HuH-7 (cell line): ENCODE measurements around the gene PDGFRB.

Experiments
- DNase-seq: peaks from one replicate; pipeline ENCODE4 v3.0.0; 2011; ENCODE audit warnings: low spot score

The PDGFRB gene

DNA sequence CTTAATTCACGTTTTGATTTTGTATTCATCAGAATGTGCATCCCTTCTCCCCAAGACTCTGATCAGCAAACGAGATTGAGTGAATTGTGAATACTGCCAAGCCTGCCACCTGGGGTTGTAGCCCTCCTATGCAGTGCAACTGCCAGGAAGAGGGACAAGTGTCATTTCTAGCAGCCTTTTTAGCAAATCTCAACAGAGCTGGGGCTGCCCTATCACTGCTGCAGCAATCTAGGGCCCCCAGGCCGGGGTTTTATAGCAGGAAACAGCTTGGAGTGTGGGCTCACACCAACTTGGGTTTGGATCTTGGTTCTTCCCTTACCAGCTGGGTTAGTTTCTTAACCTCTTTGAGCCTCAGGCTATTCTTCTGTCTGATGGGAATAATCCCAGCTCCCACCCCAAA, 73.3 kb downstream of the PDGFRB start:
- DNase-seq = no peak

DNA sequence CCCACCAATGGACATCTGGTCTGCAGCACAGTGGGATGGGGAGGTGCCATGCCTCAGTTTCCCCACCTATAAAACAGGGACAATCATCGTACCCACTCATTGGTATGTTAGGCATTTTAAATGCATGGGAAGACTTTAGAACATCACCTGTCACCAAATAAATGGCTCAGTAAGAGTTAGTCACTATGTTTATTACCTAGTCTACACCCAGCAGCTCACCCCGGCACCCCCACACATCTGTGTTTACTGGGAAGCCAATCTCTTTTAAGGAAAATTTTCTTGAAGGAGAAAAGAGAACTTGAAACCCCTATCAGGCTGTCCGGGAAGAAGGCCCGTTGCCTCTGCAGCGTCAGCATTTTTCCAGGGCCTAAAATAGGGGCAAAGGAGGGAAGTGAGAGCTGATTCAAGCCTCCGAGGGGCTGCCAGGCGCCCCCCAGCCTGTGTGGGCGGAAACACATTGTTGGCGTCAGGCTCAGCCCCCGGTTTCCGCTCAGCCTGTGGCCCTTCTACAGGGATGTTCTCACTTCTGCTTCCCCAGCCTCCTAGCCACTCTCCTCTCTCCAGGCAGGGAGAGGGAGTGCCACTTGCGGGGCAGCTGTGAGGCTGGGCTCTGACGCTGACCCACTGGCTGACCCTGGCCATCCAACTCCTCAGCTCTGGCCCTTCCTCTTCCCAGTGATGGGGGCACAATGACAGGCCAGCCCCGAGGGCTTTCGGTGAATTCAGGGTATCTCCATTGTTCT, 73.9 kb downstream of the PDGFRB start:
- no peak for DNase-seq

DNA sequence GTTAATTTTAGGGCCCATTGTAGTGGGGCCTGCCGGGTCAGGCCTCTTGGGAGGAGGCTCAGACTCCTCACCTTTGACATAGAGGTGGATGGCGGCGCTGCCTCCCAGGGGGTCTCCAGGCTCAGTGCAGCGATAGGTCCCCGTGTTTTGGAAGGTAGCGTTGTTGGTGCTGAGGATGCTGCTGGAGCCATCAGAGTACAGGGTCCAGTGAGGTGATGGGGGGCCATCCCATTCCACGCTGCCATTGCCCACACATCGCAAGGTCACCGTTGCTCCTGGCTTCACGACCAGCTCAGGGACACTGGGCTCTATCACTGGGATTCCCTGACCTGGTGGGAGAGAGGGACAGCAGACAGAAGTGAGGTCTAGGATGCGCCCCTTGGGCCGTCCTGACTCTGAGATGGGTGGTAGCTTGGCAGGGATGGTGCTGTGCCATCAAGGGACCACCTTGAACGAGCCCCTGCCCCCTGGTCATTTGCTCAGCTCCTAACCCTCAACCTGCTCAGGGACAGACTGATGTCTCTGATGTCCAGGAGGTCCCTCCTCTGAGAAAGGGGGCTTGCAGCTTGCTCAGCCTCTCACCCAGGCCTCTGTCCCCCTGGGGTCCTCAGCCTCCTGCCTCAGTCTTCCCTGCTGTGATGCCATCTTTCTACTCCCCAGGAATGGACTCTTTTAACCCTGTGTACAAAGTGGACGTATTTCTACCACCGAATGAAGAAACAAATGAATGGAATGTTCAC, 74.8 kb downstream of the PDGFRB start:
- no peak for DNase-seq

DNA sequence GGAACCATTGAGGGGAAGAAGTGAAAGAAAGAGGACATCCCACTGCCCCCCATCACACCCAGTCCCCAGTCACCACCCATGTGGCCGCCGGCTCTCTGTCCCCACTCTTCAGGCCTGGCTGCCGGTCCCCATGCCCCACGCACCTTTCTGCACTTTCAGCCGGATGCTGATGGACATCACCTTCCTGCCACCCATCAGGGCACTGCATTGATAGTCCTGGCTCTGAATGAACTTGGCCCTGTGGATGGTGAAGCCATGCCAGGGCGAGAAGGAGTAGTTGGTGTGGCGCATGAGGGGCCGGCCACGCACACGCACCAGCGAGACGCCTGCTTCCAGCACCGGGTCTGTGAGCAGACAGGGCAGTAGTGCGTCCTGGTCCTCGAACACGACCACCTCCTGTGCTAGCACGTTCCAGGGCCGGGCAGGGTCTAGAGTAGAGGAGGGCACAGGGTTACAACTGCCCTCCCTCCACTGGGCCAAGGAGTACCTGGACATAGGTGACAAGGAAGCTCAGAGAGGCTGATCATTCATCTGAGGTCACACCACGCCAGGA, 75.7 kb downstream of the PDGFRB start:
- DNase-seq = no peak

DNA sequence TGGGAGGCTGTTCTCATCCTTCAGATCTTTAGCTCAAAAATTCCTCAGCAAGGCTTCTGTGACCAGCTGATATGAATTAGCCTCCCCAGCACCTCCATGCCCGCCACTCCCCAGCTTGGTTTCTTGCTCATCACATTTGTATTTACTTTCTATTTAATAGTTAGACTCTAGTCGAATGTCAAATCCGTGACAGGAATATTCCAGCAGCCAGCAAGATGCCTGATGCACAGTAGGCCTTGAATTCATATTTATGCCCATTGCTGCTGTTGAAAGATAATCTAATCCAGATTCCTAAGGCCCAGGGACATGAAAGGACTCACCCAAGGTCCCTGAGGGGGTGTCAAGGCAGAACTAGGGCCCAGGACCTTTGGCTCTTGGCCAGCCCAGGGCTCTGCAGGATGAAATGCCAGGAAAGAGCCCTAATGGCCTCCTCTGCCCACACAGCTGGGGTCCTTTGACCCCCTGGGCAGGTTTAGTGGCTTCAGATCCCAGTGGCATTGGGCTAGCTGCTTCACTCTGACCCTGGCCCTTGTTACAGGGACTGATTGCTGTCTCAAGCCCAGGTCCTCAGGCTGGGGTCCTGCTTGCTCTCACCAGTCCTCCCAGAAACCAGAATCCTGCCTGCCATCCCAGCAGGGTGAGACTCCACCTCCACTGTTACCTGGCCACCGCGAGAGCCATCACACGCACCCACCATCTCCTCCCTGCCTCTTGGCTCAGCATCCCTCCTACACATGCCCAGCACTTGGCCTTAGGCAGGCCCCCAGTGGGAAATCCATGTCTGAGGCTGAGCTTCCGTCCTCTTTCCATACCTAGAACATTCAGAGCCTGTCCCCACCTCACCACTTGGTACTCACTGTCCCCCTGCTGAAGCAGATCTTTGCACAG, 76.6 kb downstream of the PDGFRB start:
- no peak for DNase-seq

DNA sequence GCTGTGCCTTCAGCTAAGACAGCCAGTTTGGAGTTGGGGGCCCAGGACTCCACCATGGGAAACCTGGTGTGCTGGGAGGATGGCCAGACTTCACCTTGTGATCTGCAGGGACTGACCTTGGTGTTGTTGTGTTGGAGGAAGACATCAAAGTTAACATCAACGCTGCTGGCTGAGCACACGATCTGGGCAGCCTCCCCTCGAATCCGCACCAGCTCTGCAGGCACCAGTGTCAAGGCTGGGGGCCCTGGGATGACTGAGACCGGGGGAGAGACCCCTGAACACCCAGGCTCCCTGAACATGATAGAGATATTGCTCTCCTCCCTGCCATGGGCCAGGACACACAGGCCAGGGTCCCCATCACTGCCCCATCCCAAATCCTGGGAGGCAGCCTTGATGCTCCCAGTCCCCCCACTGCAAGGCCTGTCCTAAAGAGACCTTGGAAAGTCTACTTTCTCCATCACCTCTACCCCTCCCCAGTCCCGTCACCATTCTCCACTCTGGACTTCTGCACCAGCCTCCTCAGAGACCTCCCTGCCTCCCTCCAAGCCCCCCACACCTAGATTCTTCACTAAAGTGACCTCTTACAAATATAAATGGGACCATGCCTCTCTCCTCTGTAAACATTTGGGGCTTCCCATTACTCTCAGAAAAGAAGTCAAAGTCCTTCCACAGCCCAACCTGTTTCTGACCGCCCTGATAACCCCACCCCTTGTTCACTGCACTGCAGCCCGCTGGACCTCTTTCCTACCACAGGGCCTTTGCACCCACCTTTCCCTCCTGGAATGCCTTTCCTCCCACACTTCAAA, 77.4 kb downstream of the PDGFRB start:
- DNase-seq = no peak

DNA sequence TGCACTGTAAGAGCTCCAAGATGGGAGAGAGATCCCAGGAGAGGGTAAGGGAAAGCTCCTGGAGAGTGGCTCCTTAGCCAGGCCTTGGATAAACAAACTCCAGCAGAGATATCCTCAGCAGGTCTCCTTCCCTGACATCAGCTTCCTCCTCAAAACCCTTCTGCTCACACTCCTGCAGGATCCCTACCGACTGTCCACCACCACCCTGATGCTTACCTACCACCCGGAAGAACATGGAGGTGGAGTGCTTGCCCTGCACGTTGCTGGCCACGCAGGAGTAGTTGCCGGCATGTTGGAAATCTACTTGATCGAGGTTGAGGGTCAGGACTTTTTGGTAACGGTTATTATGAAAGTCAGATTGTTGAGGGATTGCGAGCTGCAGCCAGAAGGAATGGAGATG, 78.6 kb downstream of the PDGFRB start:
- no peak for DNase-seq

DNA sequence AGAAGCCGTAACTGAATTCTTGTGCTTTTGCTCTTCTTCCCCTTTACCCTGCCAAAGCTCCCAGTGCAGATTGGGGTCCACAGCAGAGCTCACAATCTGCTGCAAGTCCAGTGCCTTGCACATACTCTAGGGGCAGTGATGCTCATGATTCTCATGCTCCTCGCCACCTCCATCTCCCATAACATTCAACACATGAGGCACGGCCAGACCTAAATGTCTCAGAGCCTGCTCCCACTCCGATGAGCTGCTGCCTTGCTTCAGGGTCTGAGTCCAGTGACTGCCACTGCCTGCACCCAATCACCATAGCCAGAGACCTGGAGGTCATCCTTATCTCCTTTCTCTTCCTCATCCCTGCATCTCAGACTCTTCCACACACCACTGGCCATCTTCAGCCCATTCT, 79.8 kb downstream of the PDGFRB start:
- no peak for DNase-seq

DNA sequence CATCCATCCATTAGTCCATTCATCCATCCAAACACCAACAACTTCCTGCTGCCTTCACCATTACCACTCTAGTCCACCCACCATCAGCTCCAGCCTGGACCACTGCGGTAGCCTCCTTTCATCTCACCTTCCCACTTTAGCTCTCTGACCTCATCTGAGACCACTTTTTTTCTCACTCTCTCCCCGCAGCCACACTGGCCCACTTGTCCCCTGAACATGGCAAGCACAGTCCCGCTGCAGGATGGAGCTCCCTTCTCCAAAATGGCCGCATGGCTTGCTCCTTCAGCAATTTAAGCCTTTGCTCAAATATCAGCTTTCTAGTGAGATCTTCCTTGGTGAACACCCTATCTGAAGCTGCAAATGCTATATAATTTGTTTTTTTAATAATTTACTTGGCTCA, 80.4 kb downstream of the PDGFRB start:
- no peak for DNase-seq

DNA sequence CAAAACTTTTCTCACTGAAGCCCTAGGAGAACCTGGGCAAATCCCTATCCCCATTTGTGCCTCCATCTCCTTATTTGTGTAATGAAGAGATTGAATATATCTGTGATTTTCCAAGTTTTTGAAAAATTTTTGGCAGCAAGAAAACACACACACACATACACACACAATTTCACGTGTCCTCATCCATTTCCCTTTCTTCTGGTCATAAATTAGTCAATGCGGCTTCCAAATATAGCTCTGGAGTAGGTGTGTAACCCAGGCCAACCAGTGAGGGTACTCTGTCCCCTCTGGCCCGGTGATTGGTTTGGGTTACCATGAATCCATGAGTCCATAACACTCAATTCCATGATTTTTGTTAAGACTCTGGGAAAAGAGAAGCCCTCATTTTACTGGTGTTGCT, 82.0 kb downstream of the PDGFRB start:
- no peak for DNase-seq

DNA sequence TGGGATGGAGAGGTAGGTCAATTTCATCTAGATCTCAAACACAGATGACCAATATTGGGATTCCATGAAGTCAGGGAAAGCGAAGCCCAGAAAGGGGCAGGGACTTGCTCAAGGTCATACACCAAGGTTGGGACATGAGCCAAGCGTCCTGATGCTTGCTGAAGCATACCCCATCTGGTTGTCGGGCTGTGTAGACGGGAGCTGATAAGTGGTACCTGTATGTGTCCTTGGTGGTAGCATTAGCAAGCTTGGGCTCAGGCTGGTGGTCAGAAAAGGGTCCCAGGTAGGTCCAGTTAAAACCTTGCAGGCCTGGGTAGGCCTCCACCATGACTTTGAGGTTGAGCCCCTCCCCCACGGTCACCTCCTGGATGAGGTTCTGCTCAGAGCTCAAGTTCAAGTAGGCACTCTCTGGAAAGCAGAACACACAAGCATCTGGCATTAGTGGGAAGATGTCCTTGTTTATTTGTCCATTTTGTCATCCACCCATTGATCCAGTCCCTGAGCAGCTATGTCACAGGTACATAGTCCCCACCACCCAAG, 82.5 kb downstream of the PDGFRB start:
- DNase-seq = no peak

DNA sequence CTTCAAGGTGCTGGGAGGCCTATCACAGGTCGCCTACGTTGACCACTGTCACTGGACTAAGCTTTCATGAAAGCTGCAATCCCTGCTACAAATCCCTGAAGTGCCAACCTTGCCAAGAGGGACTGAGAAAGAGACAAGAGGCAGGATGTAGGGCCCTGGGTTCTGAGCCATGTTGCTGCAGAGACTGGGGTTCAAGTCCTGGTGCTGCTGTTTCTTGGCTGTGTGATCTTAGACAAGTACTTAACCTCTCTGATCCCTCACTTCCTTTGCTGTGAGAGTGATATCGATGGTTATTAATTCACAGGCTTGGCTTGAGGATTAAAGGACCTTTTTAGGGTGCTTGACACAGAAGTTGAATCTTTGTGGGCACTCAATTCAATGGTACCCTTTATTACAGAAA, 84.8 kb downstream of the PDGFRB start:
- no peak for DNase-seq

DNA sequence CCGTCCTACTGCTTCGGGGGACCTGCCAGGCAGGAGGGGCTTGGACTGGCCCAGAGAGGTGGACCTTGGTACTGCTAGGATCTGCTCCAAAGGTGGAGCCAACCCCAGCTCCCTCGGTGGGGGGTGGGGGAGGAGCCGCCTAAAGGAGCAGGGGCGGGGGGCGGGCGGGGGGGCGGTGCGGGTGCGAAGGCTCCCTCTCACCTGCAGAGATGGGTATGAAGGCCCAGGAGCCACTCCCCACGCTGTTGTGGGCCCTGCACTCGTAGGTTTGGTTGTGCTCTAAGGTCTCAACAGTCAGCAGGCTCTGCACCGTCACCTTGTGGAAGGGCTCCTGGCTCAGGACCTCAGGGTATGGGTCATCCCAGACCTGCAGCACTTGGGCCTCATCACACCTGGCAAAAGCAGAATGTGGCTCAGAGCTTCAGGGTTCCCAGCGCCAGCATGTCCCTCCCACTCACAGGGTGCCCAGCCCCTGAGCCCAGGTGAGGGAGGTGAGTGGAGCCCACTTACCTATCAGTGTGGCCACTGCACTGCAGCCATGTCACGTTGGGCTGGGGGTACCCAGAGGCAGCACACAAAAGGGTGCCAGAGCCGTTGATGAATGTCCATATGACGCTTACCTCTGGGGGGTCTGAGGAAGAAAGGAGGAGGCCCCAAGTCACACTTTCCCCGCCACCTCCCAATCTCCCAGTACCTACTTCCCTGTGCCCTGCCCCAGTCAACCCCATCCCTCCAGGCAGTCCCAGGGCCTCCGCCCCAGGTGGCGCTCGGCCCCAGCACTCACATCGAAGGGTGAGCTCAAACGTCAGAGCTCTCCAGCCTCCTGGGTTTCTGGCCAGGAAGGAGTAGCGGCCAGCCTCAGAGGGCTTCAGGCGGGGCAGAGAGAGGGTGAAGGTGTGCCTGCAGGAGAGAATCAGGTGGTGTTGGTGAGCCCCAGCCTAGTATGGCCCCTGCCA, 85.7 kb downstream of the PDGFRB start:
- no peak for DNase-seq

DNA sequence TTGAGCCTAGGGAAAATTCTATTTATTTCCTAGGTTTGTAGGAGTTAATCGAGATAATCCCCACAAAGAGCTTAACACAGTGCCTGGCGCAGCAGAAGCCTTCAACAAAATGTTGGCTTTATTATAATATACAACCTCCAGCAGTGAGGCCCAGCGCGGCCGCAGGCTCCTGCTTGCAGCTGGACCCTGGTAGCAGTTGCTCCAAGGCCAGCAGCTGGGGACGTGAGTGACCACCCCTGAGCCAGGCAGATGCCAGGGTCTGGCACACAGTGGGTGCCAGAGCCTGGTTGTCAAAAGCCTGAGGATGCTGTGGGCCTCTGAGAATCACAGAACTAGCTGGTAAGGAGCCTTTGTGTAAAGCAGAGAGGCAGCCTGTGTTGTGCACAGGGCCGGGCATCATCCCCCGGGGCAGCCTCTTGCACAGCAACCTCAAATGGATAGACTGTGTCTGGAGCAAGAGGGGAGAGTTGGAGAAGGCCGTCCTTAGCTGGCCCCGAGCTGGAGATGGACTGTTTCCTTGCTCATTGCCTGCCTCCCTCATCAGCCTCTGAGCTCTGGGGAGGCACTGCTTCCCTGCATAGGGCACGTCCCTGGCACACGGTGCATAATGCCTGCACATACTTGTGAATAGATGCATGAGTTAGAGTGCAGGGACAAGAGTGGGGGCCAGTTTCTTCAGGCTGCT, 86.5 kb downstream of the PDGFRB start:
- no peak for DNase-seq

DNA sequence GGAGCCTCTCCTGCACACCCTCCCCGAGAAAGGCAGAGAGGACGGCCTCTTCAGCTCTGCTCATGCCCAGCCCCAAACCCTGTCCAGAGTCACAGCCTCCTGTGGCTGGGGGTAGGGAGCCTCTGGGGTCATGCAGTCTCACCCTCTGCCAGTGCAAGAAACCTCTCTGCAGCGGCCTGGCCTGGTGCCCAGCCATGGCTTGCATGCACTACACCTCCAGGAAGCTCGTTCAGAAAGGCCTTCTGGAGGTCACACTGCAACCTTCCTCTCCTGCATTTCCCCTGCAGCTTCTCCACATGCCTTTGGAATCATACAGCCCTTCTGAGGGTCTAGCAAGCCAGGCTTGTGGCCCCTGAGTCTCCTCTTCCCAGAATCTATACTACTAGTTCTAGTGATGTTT, 87.2 kb downstream of the PDGFRB start:
- DNase-seq = no peak

DNA sequence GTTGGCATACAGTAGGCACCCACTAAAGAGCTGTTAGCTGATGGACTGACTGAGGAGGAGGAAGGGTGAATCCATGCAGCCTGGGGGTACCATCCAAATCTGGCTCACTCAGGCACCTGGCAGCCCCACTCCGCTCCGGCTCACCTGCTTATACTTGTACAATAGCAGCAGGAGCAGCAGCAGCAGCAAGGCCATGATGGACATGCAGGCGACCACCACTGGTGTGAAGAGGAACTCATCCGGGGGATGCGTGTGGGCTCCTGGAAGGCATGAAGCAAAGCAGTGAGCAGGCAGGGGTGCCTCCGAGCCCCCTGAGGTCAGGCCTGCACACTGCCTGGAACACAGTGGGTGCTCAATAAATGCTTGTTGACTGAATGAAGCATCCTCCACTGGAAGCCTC, 87.6 kb downstream of the PDGFRB start:
- DNase-seq = no peak

DNA sequence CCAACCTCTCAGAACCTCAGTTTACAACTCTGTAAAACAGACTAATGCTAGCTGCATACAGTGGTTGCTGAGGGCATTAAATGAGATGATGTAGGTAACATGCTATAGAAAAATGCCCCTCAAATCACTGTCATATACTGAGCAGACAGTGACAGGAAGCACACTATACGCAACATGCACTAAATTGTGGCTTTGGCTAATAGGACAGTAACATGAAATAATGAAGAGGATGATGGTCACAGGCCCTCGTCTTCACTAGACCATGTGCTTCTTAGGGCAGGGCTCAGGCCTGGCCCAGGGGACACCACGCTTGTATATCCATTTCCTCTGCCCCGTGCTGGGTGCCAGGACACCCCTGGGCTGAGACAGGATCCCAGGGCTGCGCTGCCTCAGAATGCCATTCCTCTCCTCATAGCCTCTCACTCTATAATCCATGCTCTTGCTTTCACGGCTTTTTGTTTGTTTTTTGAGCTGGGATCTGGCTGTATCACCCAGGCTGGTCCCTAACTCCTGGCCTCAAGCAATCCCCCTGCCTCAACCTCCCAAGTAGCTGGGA, 88.2 kb downstream of the PDGFRB start:
- no peak for DNase-seq

DNA sequence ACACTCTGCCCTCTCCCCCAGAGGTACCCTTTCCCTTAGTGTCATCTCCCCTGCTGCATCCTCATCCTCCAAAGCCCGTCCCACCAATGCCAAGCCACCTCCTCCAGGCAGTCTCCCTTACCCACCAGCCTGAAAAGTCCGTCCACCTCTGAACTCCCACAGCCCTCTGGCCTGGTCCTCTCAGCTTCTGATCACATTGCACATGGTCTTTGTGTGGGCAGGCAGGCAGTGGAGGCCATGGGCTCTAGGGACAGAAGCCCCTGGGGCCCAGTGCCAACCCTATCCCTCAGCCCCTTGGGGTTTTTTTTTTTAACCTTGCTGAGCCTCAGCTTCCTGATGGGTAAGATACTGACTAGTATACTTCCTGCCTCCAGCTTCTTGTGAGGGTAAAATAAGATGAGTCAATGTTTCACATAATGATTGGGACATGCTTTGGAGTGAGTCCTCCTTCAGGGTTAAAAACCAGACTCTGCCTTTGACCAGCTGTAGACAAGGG, 88.7 kb downstream of the PDGFRB start:
- no peak for DNase-seq

DNA sequence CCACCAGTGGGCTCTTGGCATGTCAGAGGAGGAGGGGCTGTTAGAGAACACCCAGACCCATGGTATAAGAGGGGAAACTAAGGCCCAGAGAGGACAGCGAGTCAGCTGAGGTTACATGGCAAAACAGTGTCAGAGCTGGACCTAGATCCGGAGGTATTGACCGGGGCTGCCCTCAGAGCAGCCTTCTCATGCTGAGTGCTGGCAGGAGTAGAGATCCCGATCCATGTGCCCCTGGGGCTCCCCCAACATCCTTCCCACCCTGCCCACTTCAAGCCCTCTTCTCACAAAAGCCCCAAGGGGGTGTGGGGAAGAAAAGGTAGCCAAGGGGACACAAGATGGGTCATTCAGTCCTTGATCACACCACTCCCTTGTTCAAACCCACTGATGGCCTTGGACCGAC, 89.2 kb downstream of the PDGFRB start:
- DNase-seq = no peak
